IMR-90 (cell line): ENCODE results near the gene DDIAS. TPM values are rescaled to one million over a fixed set of nuclear protein-coding genes. Genes with fewer than 3 reads are reported as not detected.

Experiments
- ATAC-seq: fragments of 200-7000 bp; cut with Tn5 transposase; 2 replicates; pipeline ENCODE4 v1.9.1; 2020; ENCODE audit warnings: low read depth, mild to moderate bottlenecking, moderate library complexity
- BruUV-seq: library from RNA; stranded (reverse); fragments of 400-500 nt; replicated peaks from 2 replicates; lab custom pipeline; 2021; lab: Mats Ljungman, UMichigan
- CTCF ChIA-PET: fragments of 300-600 bp; formaldehyde crosslinking; extraction: SDS; loops from one replicate; lab custom pipeline; 2021; ENCODE audit warnings: antibody characterized with exemption; lab: Yijun Ruan, JAX
- POLR2A ChIA-PET: fragments of 300-600 bp; sonication (Branson Sonifier 250); formaldehyde crosslinking; loops from one replicate; lab custom pipeline; 2022; ENCODE audit warnings: antibody characterized with exemption; ENCODE audit not compliant: unreplicated experiment; lab: Charles Lee
- DNase-seq: peaks from one replicate; pipeline ENCODE4 v3.0.0; 2013
- H2AFZ ChIP-seq: replicated peaks from 2 replicates; pipeline ENCODE3; 2013; ENCODE audit warnings: low read length, mild to moderate bottlenecking; ENCODE audit not compliant: poor library complexity
- H2AK5ac ChIP-seq: 2 replicates; pipeline ENCODE4 v1.6.1; 2013; ENCODE audit warnings: low read depth, low read length, inconsistent platforms
- H2AK9ac ChIP-seq: replicated peaks from 2 replicates; pipeline ENCODE3; 2013; ENCODE audit warnings: mild to moderate bottlenecking, low read depth, low read length, moderate library complexity; ENCODE audit not compliant: poor library complexity
- H2BK120ac ChIP-seq: 2 replicates; pipeline ENCODE4 v1.6.1; 2013; ENCODE audit warnings: low read depth, low read length, inconsistent platforms
- H2BK15ac ChIP-seq: 3 replicates; pipeline ENCODE4 v1.6.1; 2013; ENCODE audit warnings: low read depth, low read length, inconsistent platforms
- H2BK20ac ChIP-seq: 2 replicates; pipeline ENCODE4 v1.6.1; 2013; ENCODE audit warnings: low read depth, mild to moderate bottlenecking, inconsistent platforms, low read length, moderate library complexity
- H2BK5ac ChIP-seq: 2 replicates; pipeline ENCODE4 v1.6.1; 2013; ENCODE audit warnings: mild to moderate bottlenecking, low read depth, low read length, inconsistent platforms; ENCODE audit not compliant: poor library complexity, severe bottlenecking
- H3K14ac ChIP-seq: replicated peaks from 2 replicates; pipeline ENCODE4 v1.6.1; 2013; ENCODE audit warnings: low read depth, low read length, inconsistent platforms
- H3K18ac ChIP-seq: 2 replicates; pipeline ENCODE4 v1.6.1; 2013; ENCODE audit warnings: low read depth, low read length, control low read depth
- H3K23ac ChIP-seq: 2 replicates; pipeline ENCODE4 v1.6.1; 2013; ENCODE audit warnings: low read depth, low read length, inconsistent platforms
- H3K27ac ChIP-seq: 2 replicates; pipeline ENCODE4 v1.5.1; 2013; ENCODE audit warnings: mild to moderate bottlenecking, control low read depth, low read length; ENCODE audit not compliant: insufficient read depth
- H3K27me3 ChIP-seq: 2 replicates; pipeline ENCODE4 v1.6.1; 2013; ENCODE audit warnings: low read length; ENCODE audit not compliant: control insufficient read depth, insufficient read depth
- H3K36me3 ChIP-seq: 2 replicates; pipeline ENCODE4 v1.6.1; 2013; ENCODE audit warnings: low read length, mixed read lengths; ENCODE audit not compliant: control insufficient read depth, insufficient read depth
- H3K4ac ChIP-seq: 2 replicates; pipeline ENCODE4 v1.6.1; 2013; ENCODE audit warnings: low read depth, low read length, inconsistent platforms
- H3K4me1 ChIP-seq: 2 replicates; pipeline ENCODE4 v1.6.1; 2013; ENCODE audit warnings: low read length, mixed read lengths; ENCODE audit not compliant: control insufficient read depth, insufficient read depth
- H3K4me2 ChIP-seq: 2 replicates; pipeline ENCODE4 v1.6.1; 2013; ENCODE audit warnings: low read depth, mild to moderate bottlenecking, control low read depth, low read length, moderate library complexity
- H3K4me3 ChIP-seq: 2 replicates; pipeline ENCODE4 v1.5.1; 2013; ENCODE audit warnings: low read depth, mild to moderate bottlenecking, control low read depth, low read length, moderate library complexity; ENCODE audit not compliant: insufficient read depth
- H3K56ac ChIP-seq: 2 replicates; pipeline ENCODE4 v1.6.1; 2013; ENCODE audit warnings: low read length, inconsistent platforms; ENCODE audit not compliant: insufficient read depth; ENCODE audit errors: extremely low read depth
- H3K79me1 ChIP-seq, 2 experiments: 2 replicates each; pipeline ENCODE4 v1.6.1; 2013; ENCODE audit warnings: low read length in 2 of 2, inconsistent platforms in 1 of 2, low read depth in 1 of 2
- H3K9ac ChIP-seq: 2 replicates; pipeline ENCODE4 v1.6.1; 2013; ENCODE audit warnings: low read depth, low read length, control low read depth
- H3K9me1 ChIP-seq: 2 replicates; pipeline ENCODE4 v1.6.1; 2013; ENCODE audit warnings: low read length, inconsistent platforms; ENCODE audit not compliant: insufficient read depth
- H3K9me3 ChIP-seq: 2 replicates; pipeline ENCODE4 v1.6.1; 2013; ENCODE audit warnings: low read length; ENCODE audit not compliant: control insufficient read depth, insufficient read depth
- H4K20me1 ChIP-seq: 2 replicates; pipeline ENCODE4 v1.6.1; 2013; ENCODE audit warnings: low read length, inconsistent platforms; ENCODE audit not compliant: insufficient read depth
- H4K5ac ChIP-seq: 2 replicates; pipeline ENCODE4 v1.6.1; 2013; ENCODE audit warnings: mild to moderate bottlenecking, low read depth, low read length, control low read depth
- H4K8ac ChIP-seq, 2 experiments: 2 replicates each; pipeline ENCODE4 v1.6.1; 2013; ENCODE audit warnings: low read depth in 2 of 2, low read length in 2 of 2, control low read depth in 1 of 2, inconsistent platforms in 1 of 2
- H4K91ac ChIP-seq: 2 replicates; pipeline ENCODE4 v1.6.1; 2013; ENCODE audit warnings: low read depth, low read length, inconsistent platforms; ENCODE audit not compliant: insufficient read depth
- USF2 ChIP-seq: fragments of 150-350 bp; IDR thresholded peaks from 2 replicates; pipeline ENCODE4 v1.6.1; 2017; ENCODE audit warnings: mild to moderate bottlenecking, antibody characterized with exemption, low read length, low read depth
- WGBS, 2 experiments: methylation state at CpG; one replicate each; pipeline versions ENCODE4 v1.1.5 to v1.1.7; 2013; ENCODE audit warnings: missing lambda C conversion rate in 2 of 2; ENCODE audit not compliant: insufficient read length in 1 of 2; ENCODE audit errors: extremely low coverage in 2 of 2; 5-methylcytosine and 5-hydroxymethylcytosine counted together
- dilution Hi-C: fragments of 300-500 bp; cut with HindIII; formaldehyde crosslinking; loops from one replicate; pipeline ENCODE4 v1.14.3; 2018; ENCODE audit warnings: low sequenced_read_pairs; ENCODE audit not compliant: unreplicated experiment
- in situ Hi-C: fragments of 300-500 bp; cut with MboI; formaldehyde crosslinking; loops from 3 replicates; pipeline ENCODE4 v1.14.3; 2019; ENCODE audit warnings: low sequenced_read_pairs, inconsistent platforms, mixed read lengths
- intact Hi-C: fragments of 100-400 bp; cut with micrococcal nuclease; formaldehyde crosslinking; loops from 2 replicates; pipeline ENCODE4 v1.10.0; 2022
- polyA plus RNA-seq, 3 experiments: library from polyadenylated mRNA; depleted of rRNA; stranded (reverse); fragments of >200 nt; gene quantifications; 2 replicates each; pipeline ENCODE4 v1.2.3, GENCODE V29; 2012; ENCODE audit warnings: low replicate concordance in 1 of 3
- total RNA-seq: library from RNA; depleted of rRNA; stranded (reverse); fragments of >200 nt; gene quantifications from 2 replicates; pipeline ENCODE4 v1.2.3, GENCODE V29; 2012

Gene DDIAS
- total and polyA plus RNA-seq, 2 of the 4 experiments (the other 2 are of a cell fraction) = 4.3 to 15.8 TPM

- in situ Hi-C loops = no loop called here
- Histone ChIP-seq H3K4ac (no peak overlapping the region), H3K18ac (no peak overlapping the region), H3K9me3 (no peaks in the 10 kb centered on the region), H2BK20ac (no peak overlapping the region), H2BK120ac (no peak overlapping the region), H3K27me3 (no peaks in the 10 kb centered on the region), H3K4me1 (no peaks in the 10 kb centered on the region), H2AK9ac (no peak overlapping the region), H4K8ac (no peak overlapping the region), H3K4me2 (no peak overlapping the region), H2BK5ac (no peak overlapping the region), H4K5ac (no peak overlapping the region), H3K4me3 (no peak overlapping the region), H3K9me1 (no peaks in the 10 kb centered on the region), H3K79me1 (no peaks in the 10 kb centered on the region; a peak in 1 of 4 replicates), H2BK15ac (no peak overlapping the region), H3K9ac (no peak overlapping the region), H2AK5ac (no peak overlapping the region), H4K20me1 (no peaks in the 10 kb centered on the region), H3K14ac (no peak overlapping the region), H3K27ac (no peak overlapping the region), H4K91ac (no peak overlapping the region), H2AFZ (no peak overlapping the region), H3K56ac (no peak overlapping the region), H3K23ac (no peak overlapping the region), H3K36me3 (no peaks in the 10 kb centered on the region; the same call in 1 of the 2 replicates)
- no peak for DNase-seq
- no peak for ATAC-seq
- whole genome bisulfite sequencing, 2 experiments = no CpG with 5 or more reads among the region's 2 CpGs
- intact Hi-C loops = no loop called here
- no TSS peak for BruUV-seq
- CTCF ChIA-PET = no interaction called here
- POLR2A ChIA-PET = no interaction called here
- TF ChIP-seq USF2 = no peak
- dilution Hi-C loops = no loop called here
Measured at GRCh38 chr11:82974135-82974534, 72.6 kb downstream of the DDIAS start.
